VCaP (cell line): ENCODE measurements around the gene INCENP.
"Not testable (repeated sequence)": the region's sequence is repeated elsewhere in the genome, so short reads cannot be mapped to it uniquely, and the experiment has no call there.

ENCODE experiments used
- H3K27ac ChIP-seq: fragments of 450-650 bp; 2 replicates; pipeline ENCODE4 v1.5.1; 2017
- TF ChIP-seq, protein P1 (sequence below): fragments of 450-650 bp; conservative IDR thresholded peaks from 2 replicates; pipeline ENCODE4 v1.5.1; 2017; ENCODE audit warnings: mild to moderate bottlenecking, moderate library complexity

INCENP gene

DNA sequence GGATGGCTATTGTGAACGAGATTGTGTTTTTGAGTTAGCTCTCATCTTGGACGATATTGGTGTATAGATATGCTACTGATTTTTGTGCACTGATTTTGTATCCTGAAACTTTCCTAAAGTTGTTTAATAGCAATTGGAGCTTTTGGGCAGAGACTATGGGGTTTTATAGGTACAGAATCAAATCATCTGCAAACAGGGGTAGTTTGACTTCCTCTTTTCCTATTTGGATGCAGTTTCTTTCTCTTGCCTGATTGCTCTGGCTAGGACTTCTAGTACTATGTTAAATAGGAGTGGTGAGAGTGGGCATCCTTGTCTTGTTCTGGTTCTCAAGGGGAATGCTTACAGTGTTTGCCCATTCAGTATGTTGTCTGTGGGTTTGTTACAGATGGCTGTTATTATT is 57.3 kb downstream of the INCENP start:
- TF ChIP-seq, protein P1, sequence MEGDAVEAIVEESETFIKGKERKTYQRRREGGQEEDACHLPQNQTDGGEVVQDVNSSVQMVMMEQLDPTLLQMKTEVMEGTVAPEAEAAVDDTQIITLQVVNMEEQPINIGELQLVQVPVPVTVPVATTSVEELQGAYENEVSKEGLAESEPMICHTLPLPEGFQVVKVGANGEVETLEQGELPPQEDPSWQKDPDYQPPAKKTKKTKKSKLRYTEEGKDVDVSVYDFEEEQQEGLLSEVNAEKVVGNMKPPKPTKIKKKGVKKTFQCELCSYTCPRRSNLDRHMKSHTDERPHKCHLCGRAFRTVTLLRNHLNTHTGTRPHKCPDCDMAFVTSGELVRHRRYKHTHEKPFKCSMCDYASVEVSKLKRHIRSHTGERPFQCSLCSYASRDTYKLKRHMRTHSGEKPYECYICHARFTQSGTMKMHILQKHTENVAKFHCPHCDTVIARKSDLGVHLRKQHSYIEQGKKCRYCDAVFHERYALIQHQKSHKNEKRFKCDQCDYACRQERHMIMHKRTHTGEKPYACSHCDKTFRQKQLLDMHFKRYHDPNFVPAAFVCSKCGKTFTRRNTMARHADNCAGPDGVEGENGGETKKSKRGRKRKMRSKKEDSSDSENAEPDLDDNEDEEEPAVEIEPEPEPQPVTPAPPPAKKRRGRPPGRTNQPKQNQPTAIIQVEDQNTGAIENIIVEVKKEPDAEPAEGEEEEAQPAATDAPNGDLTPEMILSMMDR: no peak

DNA sequence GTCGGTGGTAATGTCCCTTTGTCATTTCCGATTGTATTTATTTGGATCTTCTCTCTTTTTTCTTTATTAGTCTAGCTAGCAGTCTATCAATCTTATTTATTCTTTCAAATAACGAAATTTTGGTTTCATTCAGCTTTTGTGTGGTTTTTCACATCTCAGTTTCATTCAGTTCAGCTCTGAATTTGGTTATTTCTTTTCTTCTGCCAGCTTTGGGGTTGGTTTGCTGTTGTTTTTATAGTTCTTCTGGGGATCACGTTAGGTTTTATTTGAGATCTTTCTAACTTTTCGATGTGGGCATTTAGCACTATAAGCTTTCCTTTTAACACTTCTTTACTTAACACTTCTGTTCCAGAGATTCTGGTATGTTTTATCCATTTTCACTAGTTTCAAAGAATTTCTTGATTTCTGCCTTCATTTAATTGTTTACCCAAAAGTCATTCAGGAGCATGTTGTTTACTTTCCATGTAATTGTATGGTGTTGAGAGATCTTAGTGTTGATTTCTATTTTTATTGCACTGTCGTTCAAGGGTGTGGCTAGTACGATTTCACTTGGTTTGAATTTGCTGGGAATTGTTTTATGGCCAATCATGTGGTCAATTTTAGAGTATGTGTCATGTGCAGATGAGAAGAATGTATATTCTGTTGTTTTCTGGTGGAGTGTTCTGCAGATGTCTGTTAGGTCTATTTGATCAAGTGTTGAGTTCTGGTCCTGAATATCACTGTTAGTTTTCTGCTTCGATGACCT is 58.5 kb downstream of the INCENP start:
- no peak overlapping the region for H3K27ac ChIP-seq
- TF ChIP-seq, protein P1: no peak

More for the DNA sequence above, 57.3 kb downstream of the INCENP start:
- H3K27ac ChIP-seq: no peak overlapping the region

DNA sequence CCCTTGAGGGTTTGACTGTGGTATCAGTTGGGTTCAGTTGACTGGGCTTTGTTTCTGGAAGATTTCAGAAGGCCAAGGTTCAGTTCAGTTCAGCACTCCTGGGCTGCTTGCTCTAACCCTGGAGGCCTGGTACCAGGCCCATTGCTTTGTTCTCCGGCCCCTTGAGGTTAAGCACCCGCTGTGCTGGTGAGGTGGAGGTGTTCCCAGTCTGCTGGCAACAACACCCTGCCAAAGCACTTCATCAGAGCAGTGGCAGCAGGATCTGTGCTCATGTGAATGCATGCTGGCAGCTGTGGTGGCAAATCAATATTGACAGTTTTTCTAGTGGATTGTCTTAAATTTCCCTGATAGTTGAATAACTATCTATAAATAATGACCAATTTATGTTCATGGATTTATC is 62.4 kb downstream of the INCENP start:
- H3K27ac ChIP-seq: no peak overlapping the region
- TF ChIP-seq, protein P1: no peak

DNA sequence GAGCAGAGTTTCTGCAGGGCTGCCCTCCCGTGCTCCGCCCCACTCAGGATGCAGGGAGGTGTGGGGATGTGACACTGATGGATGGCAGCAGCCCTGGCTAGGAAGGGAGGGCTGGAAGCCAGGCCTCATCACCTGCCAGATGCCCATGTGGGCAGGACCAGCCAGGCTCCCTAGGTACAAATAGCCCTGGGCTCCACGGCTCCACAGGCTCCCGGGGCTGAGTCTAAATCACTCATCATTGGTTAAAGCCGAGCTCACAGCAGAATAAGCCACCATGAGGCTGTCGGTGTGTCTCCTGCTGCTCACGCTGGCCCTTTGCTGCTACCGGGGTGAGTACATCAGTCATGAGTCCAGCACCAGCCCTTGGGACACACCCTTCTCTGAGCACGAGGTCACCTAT is 66.2 kb downstream of the INCENP start, which contains the start of gene SCGB1D1:
Gene SCGB1D1, plus strand, starts transcription at position 206 of the 400 bp plus-strand sequence. Its CDS starts 69 bp downstream, at position 275.
- TF ChIP-seq, protein P1: no peak
- no peak within 1 kb of the TSS for H3K27ac ChIP-seq

DNA sequence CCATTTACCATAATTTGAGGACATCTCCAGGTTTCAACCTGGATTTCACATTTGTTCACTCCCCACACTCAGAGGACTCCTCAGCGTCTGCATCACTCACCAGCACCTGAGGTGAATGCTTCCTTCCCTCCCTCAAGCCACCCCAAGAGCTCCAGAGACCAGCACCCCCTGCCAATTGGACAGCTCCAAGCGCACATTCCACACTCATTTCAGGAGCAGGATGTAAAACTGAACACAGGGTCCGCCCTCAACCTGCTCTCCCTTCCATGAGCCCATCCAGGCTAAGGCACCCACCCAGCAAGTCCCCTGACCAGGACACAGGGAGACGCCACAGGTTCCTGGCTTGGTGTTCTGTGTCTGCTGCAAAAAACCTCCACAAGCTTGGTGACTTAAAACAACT is 70.1 kb downstream of the INCENP start:
- TF ChIP-seq, protein P1: no peak
- no peak overlapping the region for H3K27ac ChIP-seq

DNA sequence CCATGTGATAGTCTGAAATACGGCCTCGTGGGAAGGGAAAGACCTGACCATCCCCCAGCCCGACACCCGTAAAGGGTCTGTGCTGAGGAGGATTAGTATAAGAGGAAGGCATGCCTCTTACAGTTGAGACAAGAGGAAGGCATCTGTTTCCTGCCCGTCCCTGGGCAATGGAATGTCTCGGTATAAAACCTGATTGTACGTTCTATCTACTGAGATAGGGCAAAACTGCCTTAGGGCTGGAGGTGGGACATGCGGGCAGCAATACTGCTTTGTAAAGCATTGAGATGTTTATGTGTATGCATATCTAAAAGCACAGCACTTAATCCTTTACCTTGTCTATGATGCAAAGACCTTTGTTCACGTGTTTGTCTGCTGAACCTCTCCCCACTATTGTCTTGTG is 71.2 kb downstream of the INCENP start:
- H3K27ac ChIP-seq: not testable (repeated sequence)

DNA sequence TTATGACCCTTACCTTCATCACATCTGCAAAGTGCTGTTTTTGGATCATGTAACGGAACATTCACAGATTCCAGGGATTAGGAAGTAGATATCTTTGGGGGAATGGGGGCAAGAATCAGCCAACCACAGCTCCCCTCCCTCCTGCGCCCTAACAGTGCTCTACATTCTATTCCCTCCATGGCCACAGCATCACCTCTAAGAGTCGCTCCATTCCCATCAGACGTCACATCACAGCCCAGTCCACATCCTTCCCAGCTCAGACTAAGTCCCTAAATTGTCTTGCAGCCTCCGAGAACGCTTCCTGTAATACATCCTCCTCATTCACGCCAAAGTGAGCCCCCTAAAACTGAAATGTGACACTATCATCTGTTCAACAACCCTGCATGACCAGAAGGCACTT is 72.1 kb downstream of the INCENP start:
- TF ChIP-seq, protein P1: no peak
- H3K27ac ChIP-seq: no peak overlapping the region

DNA sequence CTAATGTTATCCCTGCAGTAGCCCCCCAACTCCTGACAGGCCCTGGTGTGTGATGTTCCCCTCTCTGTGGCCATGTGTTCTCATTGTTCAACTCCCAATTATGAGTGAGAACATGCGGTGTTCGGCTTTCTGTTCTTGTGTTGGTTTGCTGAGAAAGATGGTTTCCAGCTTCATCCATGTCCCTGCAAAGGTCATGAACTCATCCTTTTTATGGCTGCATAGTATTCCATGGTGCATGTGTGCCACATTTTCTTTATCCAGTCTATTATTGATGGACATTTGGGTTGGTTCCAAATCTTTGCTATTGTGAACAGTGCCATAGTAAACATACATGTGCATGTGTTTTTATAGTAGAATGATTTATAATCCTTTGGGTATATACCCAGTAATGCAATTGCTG is 73.6 kb downstream of the INCENP start:
- not testable (repeated sequence) for H3K27ac ChIP-seq

DNA sequence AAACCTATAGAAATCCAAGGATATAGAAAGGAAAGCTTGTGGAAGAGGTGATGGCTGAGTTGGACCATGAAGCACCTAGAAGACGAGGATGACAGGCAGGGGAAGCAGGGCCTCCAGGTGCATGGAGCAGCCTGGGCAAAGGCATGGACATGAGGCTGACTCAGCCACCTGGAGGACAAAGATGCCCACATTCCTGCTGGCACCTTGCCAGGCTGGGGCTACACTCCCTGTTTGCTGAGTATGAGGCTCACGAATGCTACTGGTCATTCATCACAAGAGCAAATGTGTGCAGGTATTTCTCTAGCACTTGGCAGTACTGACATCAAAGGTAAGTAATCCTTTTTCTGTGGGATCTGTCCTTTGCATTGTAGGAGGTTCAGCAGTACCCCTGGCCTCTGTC is 77.6 kb downstream of the INCENP start:
- no peak overlapping the region for H3K27ac ChIP-seq
- TF ChIP-seq, protein P1: no peak
